Transverse colon (tissue), 3 donors: Measurements from ENCODE around the gene HEYL.

ENCODE experiments used
- EP300 ChIP-seq: sonication (generic); formaldehyde crosslinking; IDR thresholded peaks from one replicate; pipeline ENCODE4 v1.6.1; 2017; ENCODE audit warnings: antibody characterized with exemption, low read depth
- POLR2A ChIP-seq: fragments of 450-650 bp; IDR thresholded peaks from one replicate; pipeline ENCODE4 v1.6.1; 2016; ENCODE audit warnings: antibody characterized with exemption, mild to moderate bottlenecking, moderate library complexity
- TF ChIP-seq, protein P1 (sequence below), 5 experiments: fragments of 200-600 bp in 3 of 5; fragments of 450-650 bp in 2 of 5; sonication (generic) in 3 of 5; IDR thresholded peaks; 1 replicate in 2 of 5; 2 replicates in 3 of 5; pipeline ENCODE4 v1.5.1; 2016 to 2017; ENCODE audit warnings: antibody characterized with exemption in 5 of 5, inconsistent platforms in 3 of 5, mild to moderate bottlenecking in 2 of 5, moderate library complexity in 1 of 5

DNA sequence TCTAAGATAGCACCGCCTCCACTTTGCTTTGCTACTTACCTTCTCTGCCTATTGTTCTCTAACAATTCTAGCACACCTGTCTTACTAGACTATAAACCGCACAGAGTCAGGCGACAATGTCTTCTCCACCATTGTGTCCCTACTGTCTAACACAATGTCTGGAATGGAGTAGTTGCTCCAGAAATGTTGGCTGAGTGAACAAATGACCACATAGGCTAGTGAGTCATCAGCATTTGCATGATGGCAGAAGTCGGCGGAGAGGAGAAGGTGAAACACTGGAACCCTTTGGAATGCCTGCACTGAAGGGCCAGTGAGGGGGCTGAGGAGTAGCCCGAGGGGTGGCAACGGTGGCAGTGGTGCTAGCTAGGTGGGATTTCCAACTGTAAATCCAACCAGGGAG, 48.9 kb downstream of the HEYL start:
- TF ChIP-seq EP300 (no peak), POLR2A (no peak)
- TF ChIP-seq, protein P1, sequence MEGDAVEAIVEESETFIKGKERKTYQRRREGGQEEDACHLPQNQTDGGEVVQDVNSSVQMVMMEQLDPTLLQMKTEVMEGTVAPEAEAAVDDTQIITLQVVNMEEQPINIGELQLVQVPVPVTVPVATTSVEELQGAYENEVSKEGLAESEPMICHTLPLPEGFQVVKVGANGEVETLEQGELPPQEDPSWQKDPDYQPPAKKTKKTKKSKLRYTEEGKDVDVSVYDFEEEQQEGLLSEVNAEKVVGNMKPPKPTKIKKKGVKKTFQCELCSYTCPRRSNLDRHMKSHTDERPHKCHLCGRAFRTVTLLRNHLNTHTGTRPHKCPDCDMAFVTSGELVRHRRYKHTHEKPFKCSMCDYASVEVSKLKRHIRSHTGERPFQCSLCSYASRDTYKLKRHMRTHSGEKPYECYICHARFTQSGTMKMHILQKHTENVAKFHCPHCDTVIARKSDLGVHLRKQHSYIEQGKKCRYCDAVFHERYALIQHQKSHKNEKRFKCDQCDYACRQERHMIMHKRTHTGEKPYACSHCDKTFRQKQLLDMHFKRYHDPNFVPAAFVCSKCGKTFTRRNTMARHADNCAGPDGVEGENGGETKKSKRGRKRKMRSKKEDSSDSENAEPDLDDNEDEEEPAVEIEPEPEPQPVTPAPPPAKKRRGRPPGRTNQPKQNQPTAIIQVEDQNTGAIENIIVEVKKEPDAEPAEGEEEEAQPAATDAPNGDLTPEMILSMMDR (IDR thresholded peaks at IDR 0.05), result no peak
